Measurements from ENCODE around the gene INPP5K. TPM values are rescaled to one million over a fixed set of nuclear protein-coding genes. Genes with fewer than 3 reads are reported as not detected.
"Not testable (repeated sequence)": the region's sequence is repeated elsewhere in the genome, so short reads cannot be mapped to it uniquely, and the experiment has no call there.

INPP5K gene
- total RNA-seq, 1 experiment from 2014 or later = 41.5 TPM

DNA sequence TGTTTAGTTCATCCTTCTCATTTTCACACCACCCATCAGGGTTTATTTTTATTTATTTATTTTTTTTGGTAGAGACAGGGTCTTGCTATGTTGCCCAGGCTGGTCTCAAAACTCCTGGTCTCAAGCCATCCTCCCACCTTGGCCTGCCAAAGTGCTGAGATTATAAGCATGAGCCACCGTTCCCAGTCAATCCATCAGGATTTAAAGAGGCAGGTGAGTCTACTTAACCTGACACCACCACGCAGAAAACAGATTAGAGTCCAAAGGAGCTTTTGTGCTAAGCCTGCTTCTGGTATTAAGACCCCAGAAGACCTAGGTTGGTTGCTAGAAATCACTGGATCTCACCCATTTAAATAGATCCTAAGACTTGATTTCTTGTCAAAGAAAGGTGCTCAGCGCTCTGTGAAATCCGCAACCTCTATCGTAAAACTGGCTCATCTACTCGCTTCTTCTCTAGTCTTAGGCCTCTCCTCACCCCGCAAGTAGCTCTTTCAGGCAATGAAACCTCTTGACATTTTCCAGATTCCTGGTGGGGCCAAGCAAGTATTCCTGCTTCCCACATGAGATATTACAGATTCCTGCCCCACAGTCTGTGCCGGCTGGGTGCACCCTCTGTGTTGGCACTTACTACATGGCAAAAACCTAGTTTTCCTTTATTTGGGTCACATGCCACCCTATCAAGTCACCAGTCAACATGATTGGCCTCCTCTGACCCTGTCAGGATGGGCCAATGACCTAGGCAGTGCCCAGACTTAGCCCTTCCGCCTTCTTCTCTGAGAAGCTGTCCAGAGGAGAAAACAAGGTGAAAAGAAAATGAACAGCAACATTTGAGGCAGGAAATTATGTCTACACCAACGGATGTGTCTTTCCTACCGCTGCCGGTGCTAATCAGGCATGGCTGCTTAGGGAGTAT, 37.2 kb upstream of the INPP5K start:
- in situ Hi-C loops (cut with HindIII; ENCODE audit: low pct_unique_long_range_greater_than_20kb, low sequenced_read_pairs) = no loop called here

DNA sequence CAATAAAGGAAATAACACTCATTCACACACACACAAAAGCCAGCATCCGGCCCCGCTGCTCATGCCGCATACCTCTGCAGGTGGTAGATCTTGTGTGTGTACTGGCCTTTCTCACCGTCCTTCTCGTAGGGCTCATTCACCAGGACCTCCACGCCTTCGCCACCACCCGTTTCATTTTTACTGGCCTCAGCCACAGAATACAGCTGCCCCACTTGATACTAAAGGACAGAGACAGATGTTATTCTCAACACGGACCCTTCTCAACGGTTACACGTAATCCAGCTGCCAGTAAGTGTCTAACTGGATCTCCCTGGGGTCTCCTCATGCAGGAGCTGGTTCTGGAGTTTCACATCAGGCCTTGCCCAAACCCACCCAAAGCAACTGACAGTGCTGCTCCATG, 36.5 kb upstream of the INPP5K start:
- DNase-seq (ENCODE audit: low read depth, low spot score) = no peak
- in situ Hi-C loops (cut with HindIII; ENCODE audit: low pct_unique_long_range_greater_than_20kb, low sequenced_read_pairs) = no loop called here

More for the DNA sequence above, 37.2 kb upstream of the INPP5K start:
- no peak for DNase-seq (ENCODE audit: low read depth, low spot score)

DNA sequence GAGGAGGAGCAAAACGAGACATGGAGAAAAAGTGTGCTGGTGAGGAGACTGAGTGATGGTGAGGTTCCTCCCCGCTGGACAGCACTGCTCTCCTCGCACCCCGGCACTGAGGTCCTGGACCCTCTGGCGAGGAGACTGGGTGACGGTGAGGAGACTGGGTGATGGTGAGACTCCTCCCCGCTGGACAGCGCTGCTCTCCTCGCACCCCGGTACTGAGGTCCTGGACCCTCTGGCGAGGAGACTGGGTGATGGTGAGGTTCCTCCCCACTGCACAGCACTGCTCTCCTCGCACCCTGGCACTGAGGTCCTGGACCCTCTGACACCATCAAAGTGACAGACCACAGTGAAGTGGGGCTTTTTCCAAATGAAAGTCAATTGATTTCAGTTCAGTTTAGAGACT, 35.3 kb upstream of the INPP5K start:
- in situ Hi-C loops (cut with HindIII; ENCODE audit: low pct_unique_long_range_greater_than_20kb, low sequenced_read_pairs) = no loop called here
- no peak for DNase-seq (ENCODE audit: low read depth, low spot score)

DNA sequence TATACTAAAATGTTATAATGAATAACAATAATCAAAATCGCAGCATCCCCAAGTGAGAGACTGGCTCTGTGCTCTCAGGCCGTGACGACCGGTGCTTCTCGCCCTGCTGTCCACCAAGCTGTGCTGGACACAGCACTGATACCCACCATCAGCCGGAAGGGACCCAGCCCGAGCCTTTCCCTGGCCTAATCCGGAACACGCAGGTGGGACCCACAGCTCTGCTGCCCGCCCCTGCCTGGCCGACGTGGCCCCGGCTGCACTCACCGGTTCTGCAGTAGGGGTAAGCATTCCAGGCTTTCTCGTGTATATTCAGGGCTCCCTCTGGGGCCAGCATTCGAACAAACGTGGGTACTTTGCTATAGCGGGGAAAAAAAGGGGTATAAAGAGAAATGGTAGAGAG, 31.6 kb upstream of the INPP5K start:
- DNase-seq (ENCODE audit: low read depth, low spot score) = no peak
- in situ Hi-C loops (cut with HindIII; ENCODE audit: low pct_unique_long_range_greater_than_20kb, low sequenced_read_pairs) = no loop called here

DNA sequence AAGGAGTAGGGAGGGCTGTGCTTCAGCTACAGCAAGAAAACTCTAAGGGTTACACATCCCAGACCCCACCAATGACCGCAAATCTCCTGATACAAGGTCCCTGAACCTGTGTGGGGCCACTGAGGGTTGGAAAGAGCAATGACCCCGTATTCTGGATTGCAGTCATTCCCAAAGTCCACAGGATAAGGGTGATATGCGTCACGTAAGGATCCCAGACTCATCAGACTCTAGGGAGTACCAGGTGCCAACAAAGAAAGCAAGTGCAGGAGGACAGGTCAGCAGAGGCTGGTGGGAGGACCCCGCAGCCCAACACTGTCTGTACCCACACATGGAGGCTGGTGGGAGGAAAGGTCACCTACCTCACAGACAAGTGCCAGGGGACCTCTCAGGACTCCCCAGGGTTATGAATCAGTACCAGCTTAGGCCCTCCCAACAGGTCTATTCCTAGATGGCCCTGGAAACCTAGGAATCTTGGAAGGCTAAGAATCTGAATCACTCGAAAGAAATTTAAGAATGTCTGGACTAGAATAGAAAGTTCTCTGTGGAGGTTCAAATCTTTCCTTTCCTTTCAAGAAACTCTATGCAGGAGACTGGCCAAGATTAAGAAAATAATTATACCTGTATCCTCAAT, 30.0 kb upstream of the INPP5K start:
- in situ Hi-C loops (cut with HindIII; ENCODE audit: low pct_unique_long_range_greater_than_20kb, low sequenced_read_pairs) = no loop called here
- no peak for DNase-seq (ENCODE audit: low read depth, low spot score)

DNA sequence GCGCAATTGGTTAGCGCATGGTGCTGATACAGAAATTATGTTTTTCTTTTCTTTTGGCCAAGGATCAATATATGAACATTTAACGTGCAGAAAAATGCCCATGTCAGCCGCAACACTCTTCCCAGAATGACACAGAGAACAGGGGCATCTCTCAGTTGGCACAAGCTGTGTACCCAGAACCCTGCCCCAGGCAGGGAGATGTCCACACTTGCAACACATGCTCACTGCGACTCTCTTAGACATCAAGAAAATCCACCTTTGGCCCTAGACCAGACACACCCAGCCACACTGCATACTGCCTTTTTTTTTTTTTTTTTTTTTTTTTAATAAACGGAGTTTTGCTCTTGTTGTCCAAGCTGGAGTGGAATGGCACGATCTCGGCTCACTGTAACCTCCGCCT, 29.2 kb upstream of the INPP5K start:
- in situ Hi-C loops (cut with HindIII; ENCODE audit: low pct_unique_long_range_greater_than_20kb, low sequenced_read_pairs) = no loop called here

DNA sequence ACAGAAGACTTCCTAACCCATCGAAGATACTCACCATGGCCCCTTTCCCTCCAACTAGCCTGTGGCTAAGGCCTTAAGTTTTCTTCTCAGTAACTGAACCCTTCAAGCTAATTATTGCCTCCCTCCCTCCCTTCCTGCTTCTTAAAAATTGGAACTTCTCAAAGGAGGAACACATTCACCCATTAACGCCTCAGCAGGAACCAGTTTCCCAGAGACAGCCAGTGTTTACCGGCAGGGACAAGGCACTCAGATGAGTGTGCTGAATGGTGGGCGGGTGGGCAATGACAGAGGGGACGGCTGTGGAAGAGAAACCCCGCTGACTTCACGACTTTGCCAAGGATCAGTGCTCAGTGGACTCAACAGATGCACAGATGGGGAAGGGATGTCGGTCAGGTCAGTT, 25.9 kb upstream of the INPP5K start:
- no peak for DNase-seq (ENCODE audit: low read depth, low spot score)
- in situ Hi-C loops (cut with HindIII; ENCODE audit: low pct_unique_long_range_greater_than_20kb, low sequenced_read_pairs) = no loop called here

More for the DNA sequence above, 29.2 kb upstream of the INPP5K start:
- DNase-seq (ENCODE audit: low read depth, low spot score) = no peak

DNA sequence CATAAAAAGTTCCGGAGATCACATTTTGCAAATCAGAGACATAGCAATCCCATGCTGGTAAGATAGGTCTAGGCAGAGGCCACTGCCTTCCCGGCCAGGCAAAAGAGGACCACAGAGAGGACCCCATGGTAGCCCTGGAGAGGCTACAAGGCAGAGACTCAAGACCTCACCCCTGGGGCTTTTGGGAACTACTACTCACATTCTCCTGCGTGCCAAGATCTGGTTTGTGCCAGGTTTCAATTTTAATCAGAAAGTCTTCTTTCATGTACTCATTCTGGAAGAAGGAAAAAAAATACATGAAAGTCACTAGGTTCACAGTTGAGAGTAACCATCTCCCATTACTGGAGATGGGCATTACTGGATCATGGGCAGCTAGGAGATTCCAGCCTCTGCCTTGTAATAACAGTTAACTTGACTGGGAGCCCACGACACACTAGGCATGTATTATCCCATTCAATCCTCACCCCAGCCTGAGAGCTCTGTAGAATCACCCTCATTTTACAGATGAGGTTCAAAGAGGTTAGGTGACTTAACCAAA, 25.0 kb upstream of the INPP5K start:
- in situ Hi-C loops (cut with HindIII; ENCODE audit: low pct_unique_long_range_greater_than_20kb, low sequenced_read_pairs) = no loop called here
- no peak for DNase-seq (ENCODE audit: low read depth, low spot score)

DNA sequence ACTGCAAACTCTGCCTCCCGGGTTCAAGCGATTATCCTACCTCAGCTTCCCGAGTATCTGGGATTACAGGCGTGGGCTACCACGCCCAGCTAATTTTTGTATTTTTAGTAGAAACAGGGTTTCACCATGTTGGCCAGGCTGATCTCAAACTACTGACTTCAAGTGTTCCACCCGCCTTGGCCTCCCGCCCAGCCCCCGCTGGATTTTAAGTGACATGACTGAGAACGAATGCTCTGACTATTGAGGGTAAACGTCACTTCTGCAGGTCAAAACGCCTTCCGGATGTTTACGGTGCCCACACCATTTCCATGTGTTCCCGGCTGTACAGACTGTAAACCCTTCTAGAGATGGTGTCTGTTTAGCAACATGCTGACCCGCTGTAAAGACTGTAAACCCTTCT, 23.4 kb upstream of the INPP5K start:
- DNase-seq (ENCODE audit: low read depth, low spot score) = no peak
- in situ Hi-C loops (cut with HindIII; ENCODE audit: low pct_unique_long_range_greater_than_20kb, low sequenced_read_pairs) = no loop called here

DNA sequence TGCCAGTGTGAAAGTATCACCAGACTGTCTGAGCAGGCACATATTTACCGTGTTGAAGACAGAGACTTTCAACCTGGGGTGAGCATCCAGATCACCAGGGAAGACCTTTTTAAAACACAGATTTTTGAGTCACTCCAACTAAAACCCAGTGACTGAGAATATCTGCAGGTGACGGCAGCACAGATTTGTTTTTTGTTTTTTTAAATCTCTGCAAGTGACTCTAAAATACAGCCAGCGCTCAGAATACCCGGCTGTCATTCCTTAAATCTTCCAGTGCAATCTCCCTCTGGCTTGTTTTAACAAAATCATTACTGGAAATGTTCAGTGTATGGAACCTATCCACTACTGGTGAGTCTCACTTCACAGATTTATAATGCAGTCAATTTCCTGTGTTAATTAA, 19.3 kb upstream of the INPP5K start:
- in situ Hi-C loops (cut with HindIII; ENCODE audit: low pct_unique_long_range_greater_than_20kb, low sequenced_read_pairs) = no loop called here
- DNase-seq (ENCODE audit: low read depth, low spot score) = no peak

DNA sequence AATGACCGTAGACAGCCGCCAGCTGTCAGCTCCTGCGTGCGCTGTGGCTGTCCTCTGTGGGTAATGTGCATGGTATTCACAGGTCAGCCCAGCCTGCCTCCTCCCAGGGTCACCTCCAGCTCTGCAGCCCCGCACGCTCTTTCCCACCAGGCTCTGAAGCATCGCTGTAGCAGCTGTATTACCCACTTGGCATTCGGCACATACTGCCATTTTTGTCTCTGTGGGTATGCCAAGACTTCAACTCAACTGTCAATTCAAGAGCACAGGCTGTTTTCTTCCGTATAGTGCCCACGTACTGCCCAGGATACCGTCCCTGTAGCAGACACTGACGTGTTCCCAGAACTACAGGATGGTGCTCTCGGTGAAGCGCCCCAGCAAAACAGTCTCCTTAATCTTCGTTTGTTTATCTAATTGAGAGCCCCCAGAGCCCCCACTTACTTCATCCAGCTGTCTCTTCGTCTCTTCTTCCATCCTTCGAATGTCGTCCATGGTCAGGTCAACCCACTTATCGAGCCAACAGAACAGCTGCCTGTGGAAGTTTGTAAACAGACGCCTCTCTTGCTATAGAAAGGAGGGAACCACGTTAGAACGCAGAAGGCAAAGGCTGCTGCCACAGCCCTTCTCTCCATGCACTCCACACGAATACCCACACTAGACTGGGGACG, 17.4 kb upstream of the INPP5K start:
- DNase-seq (ENCODE audit: low read depth, low spot score) = no peak
- in situ Hi-C loops (cut with HindIII; ENCODE audit: low pct_unique_long_range_greater_than_20kb, low sequenced_read_pairs) = no loop called here

DNA sequence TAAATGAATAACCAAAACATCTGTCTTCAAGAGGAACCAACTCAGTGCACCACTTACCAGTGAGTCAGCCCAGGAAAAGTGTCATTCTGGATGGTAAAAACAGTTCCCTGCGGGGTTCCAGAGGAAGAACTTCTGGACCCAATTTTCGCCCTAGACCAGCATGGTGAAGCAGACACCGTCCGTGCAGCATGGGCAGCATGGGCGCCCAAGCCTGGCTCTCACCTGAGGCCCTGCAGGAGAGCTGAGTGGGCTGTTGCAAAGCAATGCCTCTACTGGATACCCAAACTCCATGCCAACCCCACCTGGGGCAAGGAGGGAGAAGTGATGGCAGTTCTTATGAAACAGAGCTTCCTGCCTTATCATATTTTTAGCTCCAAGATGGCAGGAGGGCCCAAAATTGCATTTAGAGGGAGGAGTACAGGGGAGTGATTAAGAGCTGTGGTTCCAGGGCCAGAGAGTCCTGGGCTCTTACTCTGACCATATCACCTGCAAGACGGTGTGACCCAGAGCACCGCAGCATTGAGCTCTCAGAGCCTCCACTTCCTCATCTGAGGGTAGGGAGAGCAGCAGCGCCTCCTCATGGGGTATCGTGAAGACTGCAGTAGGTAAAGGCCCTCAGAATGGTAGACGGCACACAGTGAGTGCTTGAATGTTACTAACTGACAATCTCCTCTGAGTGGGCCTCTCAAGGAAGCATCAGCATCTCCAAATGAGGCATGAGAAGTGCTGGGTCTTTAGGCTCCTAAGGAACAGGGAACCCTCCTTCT, 16.6 kb upstream of the INPP5K start:
- DNase-seq (ENCODE audit: low read depth, low spot score) = peak; percentile 60
- in situ Hi-C loops (cut with HindIII; ENCODE audit: low pct_unique_long_range_greater_than_20kb, low sequenced_read_pairs) = no loop called here

DNA sequence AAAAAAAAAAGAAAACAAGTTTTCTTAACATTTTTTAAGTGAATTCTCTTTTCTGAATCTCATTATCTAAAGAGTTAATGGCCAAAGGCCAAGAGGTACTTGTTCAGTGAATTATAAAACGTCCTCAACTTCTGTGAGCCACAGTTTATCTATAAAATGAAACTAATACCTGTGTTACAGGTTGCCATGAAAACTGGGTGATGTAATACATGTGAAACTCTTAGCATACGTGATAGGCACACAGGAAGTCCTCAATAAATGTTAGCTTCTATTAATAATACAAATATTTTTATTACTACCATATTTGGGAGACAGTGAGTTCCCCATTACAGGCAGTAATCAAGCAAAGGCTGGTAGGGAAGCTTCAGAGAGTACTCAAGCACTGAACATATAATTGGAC, 13.5 kb upstream of the INPP5K start:
- no peak for DNase-seq (ENCODE audit: low read depth, low spot score)
- in situ Hi-C loops (cut with HindIII; ENCODE audit: low pct_unique_long_range_greater_than_20kb, low sequenced_read_pairs) = no loop called here

DNA sequence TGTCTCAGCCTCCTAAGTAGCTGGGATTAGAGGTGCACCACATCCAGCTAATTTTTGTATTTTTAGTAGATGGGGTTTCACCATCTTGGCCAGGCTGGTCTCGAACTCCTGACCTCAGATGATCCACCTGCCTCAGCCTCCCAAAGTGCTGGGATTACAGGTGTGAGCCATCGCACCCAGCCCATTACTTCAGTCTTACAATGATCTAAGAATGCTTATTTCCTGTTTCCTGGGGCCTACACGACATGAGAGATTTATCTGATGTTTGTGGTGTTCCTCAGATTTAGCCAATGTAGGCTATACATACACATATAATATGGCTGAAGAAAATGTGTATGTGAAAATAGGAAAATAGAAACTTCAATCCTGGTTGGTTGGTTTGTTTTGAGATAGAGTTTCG, 10.5 kb upstream of the INPP5K start:
- in situ Hi-C loops (cut with HindIII; ENCODE audit: low pct_unique_long_range_greater_than_20kb, low sequenced_read_pairs) = not testable (repeated sequence)

DNA sequence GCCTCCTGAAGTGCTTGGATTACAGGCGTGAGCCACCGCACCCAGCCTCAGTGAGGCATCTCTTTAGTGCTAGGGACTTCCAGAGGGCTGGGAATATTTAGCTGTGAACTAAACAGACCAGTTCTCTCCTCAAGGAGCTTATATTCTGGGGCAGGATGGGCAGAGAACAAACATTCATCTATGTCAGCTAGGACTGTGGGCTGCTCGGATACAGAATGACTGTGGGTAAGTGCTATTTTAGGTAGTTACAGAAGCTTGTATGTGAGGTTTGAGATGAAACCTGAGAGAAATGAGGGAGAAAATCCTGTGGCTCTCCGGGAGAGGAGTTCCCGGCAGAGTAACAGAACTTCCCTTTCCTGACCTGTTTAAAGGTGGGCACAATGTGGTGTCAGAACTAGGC, 6.2 kb upstream of the INPP5K start:
- no peak for DNase-seq (ENCODE audit: low read depth, low spot score)
- in situ Hi-C loops (cut with HindIII; ENCODE audit: low pct_unique_long_range_greater_than_20kb, low sequenced_read_pairs) = no loop called here

More for the DNA sequence above, 10.5 kb upstream of the INPP5K start:
- DNase-seq (ENCODE audit: low read depth, low spot score) = not testable (repeated sequence)

DNA sequence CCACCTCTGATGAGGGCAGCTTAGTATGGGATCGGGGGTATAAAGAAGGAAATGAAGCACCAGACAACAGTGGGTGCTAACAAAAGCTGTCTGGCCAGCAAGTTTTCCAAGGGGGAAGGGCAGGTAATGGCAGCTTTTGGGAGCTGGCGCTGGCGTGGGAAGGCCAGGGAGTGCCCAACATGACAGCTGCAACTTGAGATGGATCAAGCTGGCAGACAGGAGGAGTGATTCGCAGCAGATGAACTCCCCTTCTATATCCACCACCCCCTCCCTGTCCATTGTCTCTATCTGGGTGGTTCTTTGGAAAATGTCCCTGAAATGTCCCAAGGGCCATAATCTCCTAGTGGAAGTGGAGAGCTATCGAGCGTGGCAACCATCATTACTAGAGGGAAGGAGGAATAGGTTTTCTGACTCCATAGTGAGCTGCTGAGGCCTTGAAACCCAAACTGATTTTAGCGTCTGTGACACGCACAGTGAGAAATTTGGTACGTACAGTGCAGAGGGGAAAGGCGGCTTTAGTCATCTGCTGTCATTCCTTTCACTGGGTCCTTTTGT, 4.8 kb upstream of the INPP5K start:
- no peak for DNase-seq (ENCODE audit: low read depth, low spot score)
- in situ Hi-C loops (cut with HindIII; ENCODE audit: low pct_unique_long_range_greater_than_20kb, low sequenced_read_pairs) = no loop called here

DNA sequence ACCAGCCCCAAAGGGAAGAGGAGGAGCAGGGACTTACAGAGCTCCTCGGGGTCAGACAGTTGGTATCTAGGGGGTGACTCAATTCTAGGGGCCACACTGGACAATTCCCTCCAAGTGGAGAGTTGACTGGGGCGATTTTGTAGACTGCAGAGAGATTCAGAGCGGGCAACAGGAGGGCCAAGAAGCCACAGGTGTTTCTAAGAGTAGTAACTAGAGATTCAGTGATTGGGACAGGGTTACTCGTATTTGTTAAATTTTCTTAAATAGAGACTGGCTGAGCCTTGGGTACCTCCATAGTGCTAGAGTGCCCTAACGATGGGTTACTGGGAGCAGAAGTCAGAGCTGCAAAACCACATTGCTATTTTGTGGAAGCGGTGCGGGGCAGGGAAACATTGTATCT, 3.3 kb upstream of the INPP5K start:
- DNase-seq (ENCODE audit: low read depth, low spot score) = no peak
- in situ Hi-C loops (cut with HindIII; ENCODE audit: low pct_unique_long_range_greater_than_20kb, low sequenced_read_pairs) = no loop called here
